ENCODE results near the gene ACOT11.

ACOT11 gene

DNA sequence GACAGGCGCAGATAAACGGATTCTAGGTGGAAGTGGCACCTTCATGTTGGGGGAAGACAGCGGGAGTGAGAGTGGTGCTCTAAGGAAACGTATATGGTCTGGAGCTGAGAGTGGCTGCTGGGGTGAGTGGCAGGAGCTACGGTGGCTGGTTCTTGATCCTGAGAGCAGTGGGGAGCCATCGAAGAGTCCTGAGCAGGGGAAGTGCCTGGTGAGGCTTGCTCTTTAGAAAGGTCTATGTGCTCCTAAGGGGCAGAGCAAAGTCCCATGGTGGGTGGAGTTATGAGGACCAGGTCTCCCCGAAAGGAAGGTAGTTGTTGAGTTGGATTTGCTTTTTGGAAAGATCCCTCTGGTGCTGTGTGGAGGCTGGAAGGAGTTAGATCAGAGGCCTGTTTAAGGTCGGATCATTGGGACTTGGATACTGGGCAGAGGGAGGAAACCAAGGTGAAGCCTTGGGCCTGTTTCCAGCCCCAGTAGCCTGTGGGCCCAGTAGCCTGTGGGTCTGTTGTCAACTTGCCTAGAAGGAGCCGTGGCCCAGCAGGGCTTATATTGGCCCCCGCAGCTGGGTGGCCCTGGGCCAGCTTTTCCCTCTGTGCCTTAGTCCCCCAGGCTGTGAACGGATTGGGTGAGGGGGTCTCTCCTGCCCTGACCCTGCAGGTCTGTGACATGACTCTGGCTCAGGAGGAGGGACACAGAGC lies 33.0 kb downstream of the ACOT11 start:
- no peak for TF ChIP-seq ZNF8 (CRISPR knock-in tag; IDR thresholded peaks at IDR 0.05)
- no peak for TF ChIP-seq ZNF565 (CRISPR knock-in tag; conservative IDR thresholded peaks at IDR 0.05; ENCODE audit: low read depth)
- TF ChIP-seq, protein P1, sequence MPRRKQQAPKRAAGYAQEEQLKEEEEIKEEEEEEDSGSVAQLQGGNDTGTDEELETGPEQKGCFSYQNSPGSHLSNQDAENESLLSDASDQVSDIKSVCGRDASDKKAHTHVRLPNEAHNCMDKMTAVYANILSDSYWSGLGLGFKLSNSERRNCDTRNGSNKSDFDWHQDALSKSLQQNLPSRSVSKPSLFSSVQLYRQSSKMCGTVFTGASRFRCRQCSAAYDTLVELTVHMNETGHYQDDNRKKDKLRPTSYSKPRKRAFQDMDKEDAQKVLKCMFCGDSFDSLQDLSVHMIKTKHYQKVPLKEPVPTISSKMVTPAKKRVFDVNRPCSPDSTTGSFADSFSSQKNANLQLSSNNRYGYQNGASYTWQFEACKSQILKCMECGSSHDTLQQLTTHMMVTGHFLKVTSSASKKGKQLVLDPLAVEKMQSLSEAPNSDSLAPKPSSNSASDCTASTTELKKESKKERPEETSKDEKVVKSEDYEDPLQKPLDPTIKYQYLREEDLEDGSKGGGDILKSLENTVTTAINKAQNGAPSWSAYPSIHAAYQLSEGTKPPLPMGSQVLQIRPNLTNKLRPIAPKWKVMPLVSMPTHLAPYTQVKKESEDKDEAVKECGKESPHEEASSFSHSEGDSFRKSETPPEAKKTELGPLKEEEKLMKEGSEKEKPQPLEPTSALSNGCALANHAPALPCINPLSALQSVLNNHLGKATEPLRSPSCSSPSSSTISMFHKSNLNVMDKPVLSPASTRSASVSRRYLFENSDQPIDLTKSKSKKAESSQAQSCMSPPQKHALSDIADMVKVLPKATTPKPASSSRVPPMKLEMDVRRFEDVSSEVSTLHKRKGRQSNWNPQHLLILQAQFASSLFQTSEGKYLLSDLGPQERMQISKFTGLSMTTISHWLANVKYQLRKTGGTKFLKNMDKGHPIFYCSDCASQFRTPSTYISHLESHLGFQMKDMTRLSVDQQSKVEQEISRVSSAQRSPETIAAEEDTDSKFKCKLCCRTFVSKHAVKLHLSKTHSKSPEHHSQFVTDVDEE (CRISPR knock-in tag; IDR thresholded peaks at IDR 0.05), result no peak
- TF ChIP-seq ISL1 (CRISPR knock-in tag; IDR thresholded peaks at IDR 0.05), result no peak
- no peak for TF ChIP-seq ZFP3 (CRISPR knock-in tag; IDR thresholded peaks at IDR 0.05)
- no peak for TF ChIP-seq CSRNP3 (CRISPR knock-in tag; IDR thresholded peaks at IDR 0.05)
- TF ChIP-seq CSDC2 (CRISPR knock-in tag; IDR thresholded peaks at IDR 0.05), result no peak
- no peak for TF ChIP-seq ZFP30 (CRISPR knock-in tag; IDR thresholded peaks at IDR 0.05)
- no peak for TF ChIP-seq BACH2 (CRISPR knock-in tag; IDR thresholded peaks at IDR 0.05; ENCODE audit: borderline replicate concordance)
- no peak for TF ChIP-seq GLIS3 (CRISPR knock-in tag; IDR thresholded peaks at IDR 0.05)
- TF ChIP-seq ESRRG (CRISPR knock-in tag; IDR thresholded peaks at IDR 0.05), result no peak
- TF ChIP-seq, protein P2, sequence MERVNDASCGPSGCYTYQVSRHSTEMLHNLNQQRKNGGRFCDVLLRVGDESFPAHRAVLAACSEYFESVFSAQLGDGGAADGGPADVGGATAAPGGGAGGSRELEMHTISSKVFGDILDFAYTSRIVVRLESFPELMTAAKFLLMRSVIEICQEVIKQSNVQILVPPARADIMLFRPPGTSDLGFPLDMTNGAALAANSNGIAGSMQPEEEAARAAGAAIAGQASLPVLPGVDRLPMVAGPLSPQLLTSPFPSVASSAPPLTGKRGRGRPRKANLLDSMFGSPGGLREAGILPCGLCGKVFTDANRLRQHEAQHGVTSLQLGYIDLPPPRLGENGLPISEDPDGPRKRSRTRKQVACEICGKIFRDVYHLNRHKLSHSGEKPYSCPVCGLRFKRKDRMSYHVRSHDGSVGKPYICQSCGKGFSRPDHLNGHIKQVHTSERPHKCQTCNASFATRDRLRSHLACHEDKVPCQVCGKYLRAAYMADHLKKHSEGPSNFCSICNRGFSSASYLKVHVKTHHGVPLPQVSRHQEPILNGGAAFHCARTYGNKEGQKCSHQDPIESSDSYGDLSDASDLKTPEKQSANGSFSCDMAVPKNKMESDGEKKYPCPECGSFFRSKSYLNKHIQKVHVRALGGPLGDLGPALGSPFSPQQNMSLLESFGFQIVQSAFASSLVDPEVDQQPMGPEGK (CRISPR knock-in tag; IDR thresholded peaks at IDR 0.05; ENCODE audit: borderline replicate concordance), result no peak
- no peak for TF ChIP-seq PPARA (CRISPR knock-in tag; IDR thresholded peaks at IDR 0.05; ENCODE audit: borderline replicate concordance)
- no peak for TF ChIP-seq SNAI2 (CRISPR knock-in tag; IDR thresholded peaks at IDR 0.05)
- ATAC-seq, result no peak

DNA sequence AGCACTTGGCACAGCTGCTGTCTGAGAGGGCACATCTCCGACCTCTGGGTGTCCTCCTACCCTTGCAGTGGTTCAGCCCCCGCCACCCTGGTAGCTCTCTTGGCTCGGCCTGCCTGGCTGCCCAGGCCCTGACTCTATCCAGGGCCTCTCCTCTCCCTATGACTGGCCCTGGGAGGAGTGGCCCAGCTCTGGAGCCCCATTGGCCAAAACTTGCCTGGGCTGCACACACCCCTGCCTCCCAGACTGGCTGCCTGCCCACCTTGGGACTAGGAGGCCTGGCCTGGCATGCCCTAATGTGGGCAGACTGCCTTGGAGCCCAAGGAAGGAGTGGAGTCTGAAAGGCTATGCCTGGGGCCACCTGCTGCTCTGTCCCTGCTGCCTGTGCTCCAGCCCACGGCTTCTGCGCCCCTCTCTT lies 33.6 kb downstream of the ACOT11 start:
- TF ChIP-seq BACH2 (CRISPR knock-in tag; IDR thresholded peaks at IDR 0.05; ENCODE audit: borderline replicate concordance), result no peak
- TF ChIP-seq, protein P3, sequence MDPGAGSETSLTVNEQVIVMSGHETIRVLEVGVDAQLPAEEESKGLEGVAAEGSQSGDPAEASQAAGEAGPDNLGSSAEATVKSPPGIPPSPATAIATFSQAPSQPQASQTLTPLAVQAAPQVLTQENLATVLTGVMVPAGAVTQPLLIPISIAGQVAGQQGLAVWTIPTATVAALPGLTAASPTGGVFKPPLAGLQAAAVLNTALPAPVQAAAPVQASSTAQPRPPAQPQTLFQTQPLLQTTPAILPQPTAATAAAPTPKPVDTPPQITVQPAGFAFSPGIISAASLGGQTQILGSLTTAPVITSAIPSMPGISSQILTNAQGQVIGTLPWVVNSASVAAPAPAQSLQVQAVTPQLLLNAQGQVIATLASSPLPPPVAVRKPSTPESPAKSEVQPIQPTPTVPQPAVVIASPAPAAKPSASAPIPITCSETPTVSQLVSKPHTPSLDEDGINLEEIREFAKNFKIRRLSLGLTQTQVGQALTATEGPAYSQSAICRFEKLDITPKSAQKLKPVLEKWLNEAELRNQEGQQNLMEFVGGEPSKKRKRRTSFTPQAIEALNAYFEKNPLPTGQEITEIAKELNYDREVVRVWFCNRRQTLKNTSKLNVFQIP (CRISPR knock-in tag; IDR thresholded peaks at IDR 0.05; ENCODE audit: borderline replicate concordance, low read depth), result no peak
- no peak for TF ChIP-seq ZC3H10 (CRISPR knock-in tag; IDR thresholded peaks at IDR 0.05)
- TF ChIP-seq GLIS3 (CRISPR knock-in tag; IDR thresholded peaks at IDR 0.05), result no peak
- no peak for TF ChIP-seq TOX (CRISPR knock-in tag; IDR thresholded peaks at IDR 0.05; ENCODE audit: borderline replicate concordance)
- peak; percentile 100 for ATAC-seq

DNA sequence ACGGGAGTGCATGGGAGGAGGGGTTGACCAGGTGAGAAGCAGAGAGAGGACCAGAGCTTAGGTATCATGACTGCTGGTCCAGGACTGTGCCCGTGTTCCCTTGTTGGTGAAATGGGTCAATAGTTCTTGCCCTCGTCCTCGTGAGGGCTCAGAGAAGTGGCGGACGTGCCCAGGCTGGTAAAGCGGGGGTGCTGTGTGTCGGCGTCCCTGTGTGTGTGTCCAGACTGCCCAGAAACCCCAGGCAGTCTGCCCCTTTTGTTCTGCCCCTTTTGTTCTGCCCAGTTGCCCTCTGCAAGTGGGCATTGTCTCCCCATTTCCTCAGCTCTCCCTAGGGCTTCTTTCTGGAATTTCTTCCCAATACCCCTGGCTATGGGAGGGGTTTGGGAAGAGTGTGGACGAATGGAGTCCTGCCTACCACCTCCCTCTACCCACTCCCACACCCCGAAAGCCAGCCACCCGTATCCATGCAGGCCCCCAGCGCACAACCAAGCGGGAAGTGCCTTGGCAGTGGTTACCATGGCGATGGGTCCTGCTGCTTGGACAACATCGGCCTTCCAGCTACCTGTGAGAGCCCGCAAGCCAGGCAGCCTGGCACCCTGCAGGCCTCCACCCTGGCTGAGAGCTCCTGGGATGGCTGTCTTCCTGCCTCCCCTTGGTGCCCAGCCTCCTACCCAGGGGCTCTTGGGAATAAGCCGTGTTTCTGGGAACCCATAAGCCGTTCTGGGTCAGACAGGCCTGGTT lies 34.7 kb downstream of the ACOT11 start:
- no peak for ATAC-seq
- TF ChIP-seq, protein P1 (CRISPR knock-in tag; IDR thresholded peaks at IDR 0.05), result no peak
- no peak for TF ChIP-seq ESRRG (CRISPR knock-in tag; IDR thresholded peaks at IDR 0.05)
- TF ChIP-seq TOX (CRISPR knock-in tag; IDR thresholded peaks at IDR 0.05; ENCODE audit: borderline replicate concordance), result no peak
- no peak for TF ChIP-seq ZFP30 (CRISPR knock-in tag; IDR thresholded peaks at IDR 0.05)
- no peak for TF ChIP-seq ZNF8 (CRISPR knock-in tag; IDR thresholded peaks at IDR 0.05)
- TF ChIP-seq BACH2 (CRISPR knock-in tag; IDR thresholded peaks at IDR 0.05; ENCODE audit: borderline replicate concordance), result no peak
